GM15510 (cell line): ENCODE results near the gene SALL1.

ENCODE experiments used
- POLR2A ChIP-seq: IDR thresholded peaks from 3 replicates; pipeline ENCODE4 v1.6.1; 2011; ENCODE audit warnings: borderline replicate concordance; ENCODE audit not compliant: insufficient read length; ENCODE audit errors: extremely low read depth

The SALL1 gene

GRCh38 chr16:51163894-51164566, 13.0 kb upstream of the SALL1 start:
- TF ChIP-seq POLR2A = no peak

DNA sequence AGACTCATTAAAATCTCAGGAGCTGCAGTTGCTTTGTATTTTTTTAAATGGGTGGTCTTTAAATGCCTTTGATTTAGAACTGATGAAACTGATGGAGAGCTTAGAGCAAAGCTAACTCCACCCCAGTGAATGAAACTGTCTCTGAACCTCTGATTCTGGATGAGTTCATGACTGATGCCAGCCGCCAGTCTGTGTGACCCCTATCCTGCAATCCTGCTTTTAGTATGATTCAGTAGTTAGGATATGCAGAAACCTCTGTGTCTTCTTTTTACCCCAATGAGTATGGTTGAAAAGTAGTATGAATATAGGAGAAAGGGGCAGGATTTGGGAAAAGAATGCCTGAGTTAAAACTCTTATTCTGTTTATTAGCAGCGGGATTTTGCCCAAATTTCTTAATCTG, 12.3 kb upstream of the SALL1 start:
- no peak for TF ChIP-seq POLR2A

- no peak for TF ChIP-seq POLR2A
These were observed 10.5 kb upstream of the SALL1 start for GRCh38 chr16:51161440-51162195.

DNA sequence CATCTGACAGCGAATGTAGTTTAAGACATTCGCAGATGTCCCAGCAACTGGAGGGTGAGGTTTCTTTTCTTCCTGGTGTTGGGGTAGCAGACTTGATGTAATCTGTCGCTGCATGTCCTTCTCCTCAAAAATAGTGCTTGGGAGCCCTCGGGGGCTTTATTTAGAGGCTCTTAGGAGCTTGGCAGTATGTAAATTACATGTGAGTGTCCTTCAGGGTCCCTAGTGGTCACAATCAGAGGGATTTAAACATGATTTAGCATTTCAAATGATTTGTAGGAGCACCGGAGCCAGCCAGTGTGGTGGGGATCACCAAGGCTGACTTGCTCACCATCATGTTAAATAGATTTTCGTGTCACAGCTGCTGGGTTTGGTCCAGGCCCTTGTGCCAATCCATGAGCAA, 8.8 kb upstream of the SALL1 start:
- no peak for TF ChIP-seq POLR2A

DNA sequence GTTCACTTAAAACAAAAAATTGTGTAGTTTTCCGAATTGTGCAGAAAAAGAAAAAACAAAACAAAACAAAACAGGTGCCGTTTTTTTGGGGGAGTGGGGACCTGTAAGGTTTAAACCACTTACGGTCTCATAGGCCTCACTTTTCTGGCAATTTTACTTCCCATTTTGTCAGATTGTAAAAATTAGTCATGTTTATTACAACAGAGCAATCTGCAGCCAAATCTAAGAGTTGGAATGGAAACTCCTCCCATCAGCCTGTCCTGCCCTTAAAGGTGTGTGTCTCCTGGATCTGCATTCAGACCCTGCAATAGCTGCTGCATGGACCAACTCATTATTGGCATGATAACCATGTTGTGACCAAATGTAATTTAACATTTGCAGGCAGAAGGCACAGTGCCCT, 8.2 kb upstream of the SALL1 start:
- TF ChIP-seq POLR2A = no peak

DNA sequence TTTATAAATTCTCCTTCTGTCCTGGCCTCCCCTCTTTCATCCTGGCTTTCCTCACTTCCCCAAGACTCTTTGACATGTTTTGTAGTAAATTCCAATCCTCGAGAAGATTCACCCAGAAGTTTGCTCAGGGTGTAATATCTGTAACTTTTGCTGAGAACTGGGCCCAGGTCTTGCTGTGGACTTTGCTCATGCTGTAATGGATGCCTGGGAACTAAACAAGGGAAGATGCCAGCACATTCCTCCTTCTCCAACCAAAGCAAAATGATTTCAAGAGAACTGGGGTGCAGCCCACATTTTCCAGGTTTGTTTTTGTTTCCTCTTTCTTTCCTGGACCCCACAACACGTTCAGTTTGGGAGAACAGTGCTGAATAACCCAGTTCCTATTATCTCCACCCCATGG, 6.6 kb upstream of the SALL1 start:
- no peak for TF ChIP-seq POLR2A

DNA sequence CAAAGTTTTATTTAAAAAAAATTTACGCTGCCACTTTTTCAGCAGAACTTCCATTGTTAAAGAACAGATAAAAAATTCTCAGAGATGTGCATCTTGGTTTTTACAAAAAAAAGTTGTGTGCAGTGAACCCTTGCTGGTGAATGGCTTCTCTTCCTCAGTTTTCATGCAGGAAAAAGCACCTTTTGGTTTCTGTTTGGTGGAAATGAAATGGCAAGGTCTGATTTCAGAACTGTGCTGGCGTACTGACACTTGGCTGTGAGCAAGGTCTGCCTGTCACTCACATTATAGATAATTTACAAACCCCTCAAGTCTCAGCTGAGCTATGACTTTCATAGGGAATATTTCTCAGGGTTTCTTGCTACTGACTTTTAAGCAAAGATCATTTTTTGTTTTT, 5.7 kb upstream of the SALL1 start:
- no peak for TF ChIP-seq POLR2A

- TF ChIP-seq POLR2A = no peak
These were observed 5.0 kb upstream of the SALL1 start for GRCh38 chr16:51155820-51156806.

- no peak for TF ChIP-seq POLR2A
These were observed 4.1 kb upstream of the SALL1 start for GRCh38 chr16:51155199-51155607.

GRCh38 chr16:51154271-51155171, 3.5 kb upstream of the SALL1 start:
- TF ChIP-seq POLR2A = no peak

DNA sequence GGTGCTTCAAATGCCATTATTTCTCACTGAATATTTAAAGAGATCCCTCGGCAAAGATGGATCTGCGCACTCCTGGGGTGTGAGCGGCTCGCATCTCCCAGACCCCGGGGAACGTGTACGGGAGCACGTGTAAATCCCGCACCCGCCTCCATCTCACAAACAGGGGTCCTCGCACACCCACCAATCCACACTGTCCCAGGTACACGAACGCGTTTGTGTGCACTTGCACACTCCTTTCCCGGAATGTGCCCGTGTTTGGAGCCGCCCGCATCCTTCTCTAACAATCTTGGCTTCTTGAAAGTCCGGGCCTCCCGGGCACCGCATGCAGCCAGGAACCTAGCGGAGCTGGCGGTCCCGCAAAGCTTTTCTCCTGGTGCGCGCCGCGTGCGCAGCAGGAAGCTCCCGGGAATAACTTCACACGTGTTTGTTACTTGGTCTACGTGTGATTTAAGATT, 2.5 kb upstream of the SALL1 start:
- TF ChIP-seq POLR2A = no peak

DNA sequence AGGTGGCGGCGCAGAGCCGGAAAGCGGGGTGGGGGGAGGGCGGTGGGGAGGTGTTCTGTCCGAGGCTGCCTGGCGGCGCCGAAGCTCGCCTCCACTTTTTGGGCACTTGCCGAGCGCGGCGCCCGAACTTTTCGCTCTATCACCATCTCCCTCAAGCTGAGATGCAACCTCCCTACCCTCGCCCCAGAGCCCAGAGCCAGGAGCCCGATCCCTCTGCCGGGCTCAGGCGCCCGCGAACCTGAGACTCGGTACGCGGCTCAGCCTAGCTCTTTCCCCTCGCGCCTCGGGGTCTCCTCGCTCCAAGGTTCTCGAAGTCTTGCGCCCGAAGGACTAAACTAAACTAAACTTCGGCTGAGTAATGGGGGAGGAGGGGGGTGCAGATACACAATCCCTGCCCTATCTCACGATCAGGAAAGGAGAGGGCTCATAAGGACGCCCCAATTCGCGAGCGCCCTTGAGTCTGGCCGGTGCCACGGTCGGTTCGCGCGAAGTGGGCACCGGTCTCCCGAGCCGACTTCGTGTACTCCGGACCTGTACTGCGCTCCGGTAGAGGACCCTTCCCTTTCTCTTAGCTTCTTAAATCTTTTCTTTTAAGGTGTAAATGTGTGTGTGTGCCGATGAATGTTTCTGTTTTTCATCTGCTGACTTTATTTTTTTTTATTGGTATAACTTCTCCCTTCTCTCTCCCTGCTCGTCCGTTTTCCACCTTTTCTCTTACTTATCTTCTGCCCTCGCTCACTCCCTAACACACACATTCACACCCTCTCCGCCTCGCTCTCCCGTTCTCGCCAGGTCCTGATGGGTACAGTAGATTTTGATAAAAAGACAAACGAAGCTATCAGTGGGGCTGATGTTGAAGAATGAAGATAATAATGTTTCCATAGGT, 1.9 kb upstream of the SALL1 start:
- TF ChIP-seq POLR2A = no peak
